Epidermal melanocyte (primary cell): Measurements from ENCODE around the gene GALNT9.
"Not testable (repeated sequence)": the region's sequence is repeated elsewhere in the genome, so short reads cannot be mapped to it uniquely, and the experiment has no call there.

Experiments
- DNase-seq: peaks from one replicate; pipeline ENCODE4 v3.0.0; 2011; ENCODE audit warnings: low spot score; ENCODE audit not compliant: insufficient read length

Gene GALNT9

DNA sequence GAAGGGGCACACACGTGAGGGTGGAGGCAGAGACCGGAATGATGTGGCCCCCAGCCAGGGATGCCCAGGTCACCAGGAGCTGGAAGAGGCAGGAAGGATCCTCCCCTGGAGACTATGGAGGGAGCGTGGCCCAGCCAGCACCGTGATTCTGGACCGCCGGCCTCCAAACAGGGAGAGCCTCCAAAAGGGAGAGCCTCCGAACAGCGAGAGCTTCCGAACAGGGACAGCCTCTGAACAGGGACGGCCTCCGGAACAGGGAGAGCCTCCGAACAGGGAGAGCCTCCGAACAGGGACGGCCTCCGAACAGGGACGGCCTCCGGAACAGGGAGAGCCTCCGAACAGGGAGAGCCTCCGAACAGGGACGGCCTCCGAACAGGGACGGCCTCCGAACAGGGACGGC, 33.8 kb downstream of the GALNT9 start:
- not testable (repeated sequence) for DNase-seq

GRCh38 chr12:132295101-132295526, 34.3 kb downstream of the GALNT9 start:
- no peak for DNase-seq

DNA sequence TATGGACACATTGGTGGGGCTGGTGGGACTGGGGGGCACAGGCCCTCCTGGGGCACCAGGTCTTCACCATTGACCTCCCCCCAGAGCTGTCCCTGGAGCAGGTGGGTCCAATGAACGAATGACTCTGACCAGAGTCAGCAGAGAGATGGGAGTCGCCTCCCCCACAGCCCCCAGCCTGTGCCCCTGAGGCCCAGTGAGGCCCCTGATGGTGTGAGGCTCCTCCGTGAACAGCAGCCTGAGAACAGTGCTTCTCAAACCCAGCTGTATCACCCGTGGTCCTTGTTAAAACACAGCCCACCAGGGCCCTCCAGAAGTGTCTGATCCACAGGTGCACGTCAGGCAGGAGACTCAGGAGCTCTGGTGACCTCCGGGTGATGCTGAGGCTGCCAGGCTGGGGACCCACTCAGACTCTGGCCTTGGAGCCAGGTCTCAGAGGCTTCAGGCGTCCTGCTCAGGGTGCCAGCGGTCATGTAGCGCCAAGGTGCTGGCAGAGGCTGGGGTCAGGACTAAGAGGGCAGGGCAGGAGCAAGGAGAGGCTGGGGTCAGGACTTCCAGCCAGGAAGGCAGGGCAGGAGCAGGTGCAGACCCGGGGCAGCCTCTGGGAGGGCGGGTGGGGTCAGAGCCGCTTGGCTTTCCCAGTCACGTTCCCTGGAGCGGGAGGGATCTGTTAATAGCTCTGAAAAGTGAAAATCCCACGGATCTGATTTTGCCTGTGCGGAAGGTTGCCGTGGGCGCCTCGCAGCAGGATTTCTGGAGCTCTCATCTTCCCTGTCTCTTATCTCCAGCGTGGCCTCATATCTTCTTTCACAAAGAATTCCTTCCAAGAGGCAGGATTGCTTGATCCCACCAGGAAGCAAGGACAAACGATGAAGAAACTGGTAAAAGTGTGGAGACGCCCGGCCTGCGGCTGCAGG, 35.0 kb downstream of the GALNT9 start:
- DNase-seq = no peak

DNA sequence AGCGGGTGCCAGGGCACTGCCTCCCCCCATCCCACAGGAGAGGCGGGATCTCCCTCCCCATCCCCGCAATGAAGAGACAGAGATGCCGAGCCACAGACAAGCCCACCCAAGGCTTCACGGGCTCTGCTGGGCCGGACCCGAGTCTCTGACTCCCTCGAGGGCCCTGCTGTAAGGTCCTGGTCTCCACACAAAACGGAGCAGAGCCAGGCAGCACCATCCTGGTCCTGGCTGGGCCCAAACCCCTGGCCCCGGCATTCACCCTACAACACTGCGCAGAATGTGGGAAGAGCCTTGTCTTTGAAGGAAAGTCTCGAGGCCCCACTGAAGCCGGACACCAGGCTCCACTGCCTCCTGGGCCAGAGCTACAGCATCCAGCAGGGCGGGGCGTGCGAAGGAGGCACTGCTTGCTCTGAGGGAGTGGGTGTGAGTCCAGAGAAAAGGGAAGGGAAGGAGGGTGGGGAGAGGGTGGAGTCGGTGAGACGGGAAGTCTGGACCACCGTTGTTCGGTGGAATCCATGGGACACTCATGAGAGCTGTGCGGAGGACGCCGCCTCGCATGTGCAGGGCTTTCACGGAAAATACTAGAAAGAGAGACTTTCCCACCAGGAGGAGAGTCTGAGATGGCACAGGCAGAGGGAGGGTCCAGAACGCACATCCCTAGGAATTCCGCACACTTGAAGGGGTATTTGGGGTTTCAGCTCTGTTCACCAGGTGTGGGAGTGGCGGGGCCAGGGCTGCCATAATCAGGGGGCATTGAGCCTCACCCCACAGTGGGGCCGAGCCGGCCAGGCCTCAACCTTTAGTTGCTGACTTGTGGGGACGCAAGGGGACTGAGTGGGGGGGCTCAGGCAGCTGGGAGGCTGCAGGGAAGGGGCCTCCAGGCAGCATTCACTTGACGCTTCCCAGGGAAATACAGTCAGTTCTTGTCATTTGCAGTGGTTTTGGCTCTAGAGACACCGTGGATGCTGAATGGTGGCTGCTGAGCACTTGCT, 36.8 kb downstream of the GALNT9 start:
- no peak for DNase-seq

DNA sequence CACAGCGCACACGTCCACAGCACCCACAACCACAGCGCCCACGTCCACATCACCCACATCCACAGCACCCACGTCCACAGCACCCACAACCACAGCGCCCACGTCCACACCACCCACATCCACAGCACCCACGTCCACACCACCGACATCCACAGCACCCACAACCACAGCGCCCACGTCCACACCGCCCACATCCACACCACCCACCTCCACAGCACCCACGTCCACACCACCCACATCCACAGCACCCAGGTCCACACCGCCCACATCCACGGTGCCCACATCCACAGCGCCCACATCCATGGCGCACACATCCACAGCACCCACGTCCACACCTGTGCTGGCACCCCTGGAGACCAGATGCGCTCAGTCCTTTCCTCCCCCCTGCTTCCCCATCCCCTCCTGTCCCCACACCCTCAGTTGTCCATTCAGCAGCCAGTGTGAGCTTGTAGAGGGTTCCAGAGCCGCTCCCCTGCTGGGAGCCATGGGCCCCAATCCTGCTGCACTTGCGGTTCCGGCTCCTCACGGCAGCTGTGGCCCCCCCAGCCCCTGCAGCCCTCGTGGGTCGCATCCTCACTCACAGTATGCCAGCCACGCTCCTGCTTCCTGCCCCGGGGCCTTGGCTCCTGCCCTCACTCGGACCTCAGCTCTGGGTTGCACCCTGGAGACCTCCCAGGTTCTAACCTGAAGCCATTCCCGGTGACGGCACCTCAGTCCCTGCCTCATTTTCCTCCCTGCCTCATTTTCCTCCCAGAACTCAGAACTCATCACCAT, 37.8 kb downstream of the GALNT9 start:
- no peak for DNase-seq

DNA sequence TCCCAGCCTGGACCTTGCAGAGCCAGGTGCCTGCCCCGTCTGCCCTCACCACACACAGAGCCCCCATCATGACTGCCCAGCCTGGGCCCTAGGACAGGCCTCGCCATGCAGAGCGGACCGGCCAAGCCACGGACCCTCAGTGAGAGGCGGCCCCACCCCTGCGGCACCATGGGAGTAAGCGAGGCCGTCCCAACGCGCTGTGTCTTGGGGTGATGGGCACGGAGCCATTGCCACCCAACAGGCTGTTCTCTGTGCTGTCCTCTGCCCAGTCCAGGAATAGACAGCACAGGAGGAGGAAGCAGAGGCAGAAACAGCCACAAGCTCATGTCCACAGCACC, 39.2 kb downstream of the GALNT9 start:
- DNase-seq = no peak

DNA sequence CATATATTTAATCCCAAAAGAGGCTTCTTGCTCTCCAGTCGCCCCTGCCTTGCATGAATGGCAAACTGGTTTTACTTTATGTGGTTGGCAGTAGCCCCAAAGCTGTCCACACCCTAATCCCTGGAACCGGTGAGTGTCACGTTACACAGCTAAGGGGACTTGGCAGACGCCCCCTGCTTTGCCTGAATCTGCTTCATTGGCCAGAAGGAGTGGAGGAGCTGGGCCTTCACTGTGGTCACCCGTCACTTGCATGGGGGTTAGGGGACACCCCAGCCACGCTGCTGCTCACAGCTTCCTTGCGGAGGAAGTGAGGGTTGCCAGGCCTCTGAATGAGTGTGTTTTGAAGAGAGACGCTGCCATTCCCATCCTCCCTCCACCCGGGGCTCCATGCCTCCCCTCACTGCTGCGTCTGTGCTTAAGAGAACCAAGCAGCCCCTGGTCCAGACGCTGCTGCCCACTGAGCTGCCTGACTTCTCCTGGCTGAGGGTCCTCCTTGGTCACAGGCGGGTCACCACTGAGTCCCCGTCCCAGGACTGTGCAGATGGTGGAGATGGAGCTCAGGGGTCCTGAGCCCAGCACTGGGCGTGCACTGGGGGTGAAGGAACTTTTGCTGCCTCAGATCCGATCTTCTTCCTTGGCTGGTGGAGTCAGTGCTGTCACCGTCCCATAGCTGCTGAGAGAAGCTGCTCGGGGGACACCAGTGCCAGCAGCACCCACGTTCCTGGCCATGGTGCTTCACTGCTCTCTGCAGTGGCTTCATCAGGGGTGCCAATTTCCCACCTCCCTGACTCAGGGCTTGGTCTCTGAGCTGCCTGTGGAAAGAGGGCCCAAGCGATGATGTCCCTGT, 39.8 kb downstream of the GALNT9 start:
- DNase-seq = no peak

GRCh38 chr12:132288516-132289215, 40.7 kb downstream of the GALNT9 start:
- no peak for DNase-seq

DNA sequence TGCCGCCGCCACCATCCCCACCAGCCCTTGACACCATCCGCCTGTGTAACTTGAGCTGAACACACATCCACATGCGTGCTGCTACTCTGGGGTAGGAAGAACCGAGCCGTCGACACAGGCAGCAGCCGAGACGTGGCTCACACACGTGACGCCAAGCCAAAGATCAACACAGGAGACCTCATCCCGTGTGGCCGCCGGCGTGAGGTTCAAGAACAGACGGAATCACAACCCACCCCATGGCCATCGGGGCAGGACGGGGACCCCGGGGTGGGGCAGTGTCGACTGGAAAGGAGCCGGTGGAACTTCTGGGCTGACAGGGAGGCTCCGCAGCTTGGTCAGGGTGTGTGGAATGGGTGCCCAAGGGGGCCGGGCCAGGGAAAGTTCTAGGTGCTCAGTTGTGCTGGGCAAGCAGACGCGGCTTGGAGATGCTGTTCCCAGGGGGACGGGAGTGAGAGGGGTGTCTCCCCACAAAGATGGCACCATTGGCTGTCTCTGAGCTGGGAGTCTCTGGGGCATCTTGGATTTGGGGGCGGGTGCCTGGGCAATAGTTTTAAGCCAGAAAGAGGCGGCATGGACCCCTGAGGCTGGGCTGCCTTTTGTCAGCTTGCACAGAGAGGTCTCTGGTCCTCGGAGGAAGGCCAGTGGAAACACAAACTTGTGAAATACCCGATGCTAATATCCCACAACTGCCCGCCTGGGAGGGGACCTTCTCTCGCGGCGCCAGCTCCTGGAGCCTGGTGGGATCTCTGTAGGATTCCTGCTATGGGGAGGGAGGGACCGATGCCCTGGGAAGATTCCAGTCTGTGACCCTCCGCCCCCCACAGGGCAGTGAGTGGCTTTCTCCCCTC, 41.8 kb downstream of the GALNT9 start:
- no peak for DNase-seq

- no peak for DNase-seq
These were observed 42.5 kb downstream of the GALNT9 start for GRCh38 chr12:132286912-132287311.

DNA sequence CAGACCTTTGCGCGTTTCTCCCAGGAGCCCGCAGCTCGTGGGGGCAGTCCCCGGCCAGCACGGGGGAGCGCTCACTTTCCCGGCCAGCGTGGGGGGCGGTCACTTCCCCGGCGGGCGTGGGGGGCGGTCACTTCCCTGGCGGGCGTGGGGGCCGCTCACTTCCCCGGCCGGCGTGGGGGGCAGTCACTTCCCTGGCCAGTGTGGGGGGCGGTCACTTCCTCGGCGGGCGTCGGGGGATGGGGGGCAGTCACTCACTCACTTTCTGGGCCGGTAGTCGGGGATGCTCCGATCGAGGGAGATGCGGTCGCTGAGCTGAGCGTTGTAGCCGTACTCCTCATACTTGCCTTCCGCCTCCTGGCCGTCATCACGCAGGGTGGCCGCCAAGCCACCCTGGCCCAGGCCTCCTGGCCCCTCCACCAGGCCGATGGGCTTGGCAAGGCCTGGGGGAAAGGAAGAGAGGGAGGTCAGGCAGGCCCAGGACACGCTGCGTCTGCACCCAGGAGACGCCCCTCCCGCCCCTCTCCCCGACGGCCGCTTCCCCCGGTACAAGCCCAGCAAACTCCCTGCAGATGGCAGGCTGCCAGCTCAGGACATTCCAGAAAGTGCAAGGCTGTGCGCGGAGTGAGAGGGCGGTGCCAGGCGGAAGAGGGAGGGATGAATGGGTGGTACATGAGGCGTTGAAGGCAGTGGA, 43.3 kb downstream of the GALNT9 start:
- no peak for DNase-seq

GRCh38 chr12:132284827-132285741, 44.3 kb downstream of the GALNT9 start:
- DNase-seq = no peak

DNA sequence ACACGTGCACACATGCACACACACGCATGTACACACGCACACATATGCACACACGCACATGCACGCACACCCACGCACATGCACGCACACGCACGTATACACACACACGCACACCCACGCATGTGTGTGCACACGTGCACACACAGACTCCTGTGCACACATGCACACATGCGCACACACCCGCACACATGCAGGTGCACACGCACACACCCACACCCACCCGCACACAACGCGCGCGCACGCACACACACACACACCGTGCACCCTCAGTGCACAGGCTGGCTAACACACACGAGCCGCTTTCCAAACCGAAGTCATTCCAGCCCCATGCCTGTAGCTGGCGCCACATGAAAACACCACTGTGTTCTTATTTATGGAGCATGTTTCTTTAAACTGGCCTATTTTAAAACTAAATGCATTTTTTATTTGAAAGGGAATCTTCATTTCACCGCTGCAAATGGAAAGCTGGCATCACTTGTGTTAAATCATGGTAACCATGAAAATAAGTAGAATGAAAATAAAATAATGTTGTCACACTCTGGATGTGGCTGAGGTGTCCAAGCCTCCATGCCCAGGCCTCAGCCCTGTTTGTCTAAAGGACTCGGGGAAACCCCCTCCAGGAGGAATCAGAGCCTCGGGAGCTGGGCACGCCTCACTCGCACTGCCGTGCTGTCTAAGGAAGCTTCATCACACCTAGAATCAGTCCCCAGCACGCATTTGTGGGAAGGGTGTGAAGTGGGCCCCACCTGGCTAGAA, 45.1 kb downstream of the GALNT9 start:
- DNase-seq = no peak

- DNase-seq = no peak
These were observed 46.2 kb downstream of the GALNT9 start for GRCh38 chr12:132282950-132283771.
